ENCODE results near the gene SLC39A2.

DNA sequence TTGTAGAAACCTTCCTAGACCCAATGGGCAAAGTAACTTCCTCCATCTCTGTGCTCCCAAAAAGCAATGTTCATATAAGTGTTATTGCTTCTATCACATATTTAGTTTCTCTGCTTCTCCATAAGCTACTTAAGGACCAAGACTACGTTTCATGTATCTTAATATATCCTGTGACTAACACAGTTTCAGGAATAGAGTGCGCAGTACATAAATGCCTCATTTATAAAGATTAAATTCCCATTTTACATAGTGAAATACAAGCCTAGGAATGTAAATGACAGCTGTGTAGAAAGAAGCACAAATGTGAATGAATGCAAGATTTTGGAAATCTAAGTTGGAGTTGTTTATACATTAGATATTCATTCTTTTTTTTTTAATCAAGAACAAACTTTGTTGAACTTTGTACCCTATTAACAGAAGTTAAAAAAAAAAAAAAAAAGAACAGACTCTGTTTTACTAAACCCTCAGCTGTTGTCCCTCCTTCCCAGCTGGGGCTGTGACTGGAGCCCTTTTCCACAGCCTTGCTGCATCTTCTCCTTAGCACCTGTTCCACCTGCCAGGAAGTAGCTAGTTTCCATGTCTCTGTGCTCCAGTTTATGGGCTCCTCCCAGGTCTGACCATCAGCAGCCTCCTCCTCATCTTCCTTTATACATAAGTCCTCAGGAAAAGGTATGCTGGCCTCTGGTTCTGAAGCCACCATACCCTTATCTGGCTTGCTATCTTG, 16.3 kb upstream of the SLC39A2 start:
- TF ChIP-seq TAF1 (IDR thresholded peaks at IDR 0.05; ENCODE audit: borderline replicate concordance, insufficient read depth, low read length): no peak
- TF ChIP-seq, protein P1, sequence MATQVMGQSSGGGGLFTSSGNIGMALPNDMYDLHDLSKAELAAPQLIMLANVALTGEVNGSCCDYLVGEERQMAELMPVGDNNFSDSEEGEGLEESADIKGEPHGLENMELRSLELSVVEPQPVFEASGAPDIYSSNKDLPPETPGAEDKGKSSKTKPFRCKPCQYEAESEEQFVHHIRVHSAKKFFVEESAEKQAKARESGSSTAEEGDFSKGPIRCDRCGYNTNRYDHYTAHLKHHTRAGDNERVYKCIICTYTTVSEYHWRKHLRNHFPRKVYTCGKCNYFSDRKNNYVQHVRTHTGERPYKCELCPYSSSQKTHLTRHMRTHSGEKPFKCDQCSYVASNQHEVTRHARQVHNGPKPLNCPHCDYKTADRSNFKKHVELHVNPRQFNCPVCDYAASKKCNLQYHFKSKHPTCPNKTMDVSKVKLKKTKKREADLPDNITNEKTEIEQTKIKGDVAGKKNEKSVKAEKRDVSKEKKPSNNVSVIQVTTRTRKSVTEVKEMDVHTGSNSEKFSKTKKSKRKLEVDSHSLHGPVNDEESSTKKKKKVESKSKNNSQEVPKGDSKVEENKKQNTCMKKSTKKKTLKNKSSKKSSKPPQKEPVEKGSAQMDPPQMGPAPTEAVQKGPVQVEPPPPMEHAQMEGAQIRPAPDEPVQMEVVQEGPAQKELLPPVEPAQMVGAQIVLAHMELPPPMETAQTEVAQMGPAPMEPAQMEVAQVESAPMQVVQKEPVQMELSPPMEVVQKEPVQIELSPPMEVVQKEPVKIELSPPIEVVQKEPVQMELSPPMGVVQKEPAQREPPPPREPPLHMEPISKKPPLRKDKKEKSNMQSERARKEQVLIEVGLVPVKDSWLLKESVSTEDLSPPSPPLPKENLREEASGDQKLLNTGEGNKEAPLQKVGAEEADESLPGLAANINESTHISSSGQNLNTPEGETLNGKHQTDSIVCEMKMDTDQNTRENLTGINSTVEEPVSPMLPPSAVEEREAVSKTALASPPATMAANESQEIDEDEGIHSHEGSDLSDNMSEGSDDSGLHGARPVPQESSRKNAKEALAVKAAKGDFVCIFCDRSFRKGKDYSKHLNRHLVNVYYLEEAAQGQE (IDR thresholded peaks at IDR 0.05; ENCODE audit: insufficient read depth in 1 of 2, low read depth in 2 of 2, low read length in 2 of 2): no peak
